Endothelial cell of umbilical vein (primary cell): ENCODE results near the gene CLSTN2. TPM values are rescaled to one million over a fixed set of nuclear protein-coding genes. Genes with fewer than 3 reads are reported as not detected.

ENCODE experiments used
- BruUV-seq: library from RNA; stranded (reverse); fragments of 400-500 nt; replicated peaks from 2 replicates; lab custom pipeline; 2021; lab: Mats Ljungman, UMichigan
- CTCF ChIA-PET: fragments of 300-600, 350-600 bp; sonication (Branson Sonifier 250); formaldehyde crosslinking; loops from one replicate; lab custom pipeline; 2021; ENCODE audit warnings: antibody characterized with exemption, inconsistent platforms; lab: Charles Lee
- POLR2A ChIA-PET: fragments of 300-600, 350-600 bp; sonication (Branson Sonifier 250); formaldehyde crosslinking; loops from one replicate; lab custom pipeline; 2021; ENCODE audit warnings: antibody characterized with exemption, inconsistent platforms; lab: Charles Lee
- DNase-seq: peaks from one replicate; pipeline ENCODE4 v3.0.0-alpha.2; 2011; ENCODE audit warnings: low read depth, low spot score
- FAIRE-seq: peaks from 2 replicates; lab custom pipeline; 2011; peaks lifted over from hg19 to GRCh38; lab: Jason Lieb, UNC
- H2AFZ ChIP-seq: 2 replicates; pipeline ENCODE4 v1.6.0; 2012; ENCODE audit warnings: low read depth, low read length, control low read depth, inconsistent platforms
- H3K27ac ChIP-seq: 2 replicates; pipeline ENCODE4 v1.5.1; 2011; ENCODE audit warnings: low read depth, mild to moderate bottlenecking, control low read depth, low read length, moderate library complexity; ENCODE audit not compliant: insufficient read depth
- H3K27me3 ChIP-seq, 2 experiments: 2 replicates each; pipeline versions ENCODE4 v1.6.0 to v1.6.1; 2011; ENCODE audit warnings: low read length in 2 of 2, mixed read lengths in 1 of 2; ENCODE audit not compliant: control insufficient read depth in 2 of 2, insufficient read depth in 2 of 2
- H3K36me3 ChIP-seq, 2 experiments: 2 replicates in 1 of 2; 3 replicates in 1 of 2; pipeline ENCODE4 v1.5.1; 2011; ENCODE audit warnings: low read length in 2 of 2, mild to moderate bottlenecking in 1 of 2, moderate library complexity in 1 of 2; ENCODE audit not compliant: control insufficient read depth in 2 of 2, insufficient read depth in 2 of 2; ENCODE audit errors: extremely low read depth in 1 of 2
- H3K4me1 ChIP-seq: 3 replicates; pipeline ENCODE4 v1.5.1; 2011; ENCODE audit warnings: mild to moderate bottlenecking, low read length; ENCODE audit not compliant: control insufficient read depth, insufficient read depth; ENCODE audit errors: extremely low read depth
- H3K4me2 ChIP-seq: 2 replicates; pipeline ENCODE4 v1.6.1; 2011; ENCODE audit warnings: low read length, control low read depth, mixed read lengths; ENCODE audit not compliant: insufficient read depth
- H3K4me3 ChIP-seq, 3 experiments: fragments of 200-600 bp in 1 of 3; sonication (generic), shearing (Covaris generic) in 1 of 3; replicated peaks in 1 of 3; 2 replicates each; pipeline ENCODE4 v1.5.1; 2011 to 2016; ENCODE audit warnings: control low read depth in 3 of 3, low read length in 3 of 3, mild to moderate bottlenecking in 2 of 3, inconsistent platforms in 1 of 3, low read depth in 1 of 3, moderate library complexity in 1 of 3; ENCODE audit not compliant: insufficient read depth in 1 of 3
- H3K79me2 ChIP-seq: 2 replicates; pipeline ENCODE4 v1.6.0; 2012; ENCODE audit warnings: low read length, inconsistent platforms; ENCODE audit not compliant: control insufficient read depth, insufficient read depth
- H3K9ac ChIP-seq: replicated peaks from 2 replicates; pipeline ENCODE3; 2011; ENCODE audit warnings: low read length, control low read depth; ENCODE audit not compliant: insufficient read depth; ENCODE audit errors: extremely low read depth
- H3K9me1 ChIP-seq: replicated peaks from 3 replicates; pipeline ENCODE4 v1.6.0; 2011; ENCODE audit warnings: mild to moderate bottlenecking, low read length; ENCODE audit not compliant: control insufficient read depth, insufficient read depth; ENCODE audit errors: extremely low read depth
- H3K9me3 ChIP-seq: replicated peaks from 2 replicates; pipeline ENCODE4 v1.5.1; 2012; ENCODE audit warnings: low read length, inconsistent platforms; ENCODE audit not compliant: control insufficient read depth, insufficient read depth
- H4K20me1 ChIP-seq: replicated peaks from 2 replicates; pipeline ENCODE3; 2011; ENCODE audit warnings: mild to moderate bottlenecking, low read length; ENCODE audit not compliant: control insufficient read depth, insufficient read depth; ENCODE audit errors: extremely low read depth
- EZH2 ChIP-seq: IDR thresholded peaks from 2 replicates; pipeline ENCODE4 v1.6.1; 2012; ENCODE audit warnings: borderline replicate concordance, low read depth, mild to moderate bottlenecking, moderate library complexity, low read length, inconsistent platforms; ENCODE audit not compliant: severe bottlenecking
- FOS ChIP-seq: IDR thresholded peaks from 2 replicates; pipeline ENCODE4 v1.6.1; 2011; ENCODE audit warnings: mild to moderate bottlenecking, low read length, moderate library complexity, borderline replicate concordance; ENCODE audit not compliant: insufficient read depth
- GATA2 ChIP-seq: IDR thresholded peaks from 2 replicates; pipeline ENCODE4 v1.7.0; 2011; ENCODE audit warnings: low read depth, mild to moderate bottlenecking, moderate library complexity, mixed read lengths, low read length; ENCODE audit not compliant: insufficient read length, insufficient read depth
- JUN ChIP-seq: IDR thresholded peaks from 2 replicates; pipeline ENCODE4 v1.6.1; 2011; ENCODE audit warnings: borderline replicate concordance, low read depth; ENCODE audit not compliant: insufficient read length, insufficient read depth
- MAX ChIP-seq: IDR thresholded peaks from 2 replicates; pipeline ENCODE4 v1.6.1; 2011; ENCODE audit not compliant: insufficient read depth, insufficient read length
- MYC ChIP-seq: IDR thresholded peaks from one replicate; pipeline ENCODE4 v1.6.1; 2011; ENCODE audit warnings: mild to moderate bottlenecking, low read depth, low read length
- POLR2A ChIP-seq: IDR thresholded peaks from 2 replicates; pipeline ENCODE4 v1.6.1; 2012; ENCODE audit warnings: low read depth, mild to moderate bottlenecking, control low read depth, low read length
- POLR2AphosphoS5 ChIP-seq: IDR thresholded peaks from 2 replicates; pipeline ENCODE4 v1.6.1; 2012; ENCODE audit warnings: low read depth, mild to moderate bottlenecking, control low read depth, low read length, moderate library complexity; ENCODE audit not compliant: insufficient read depth
- dilution Hi-C: fragments of 300-500 bp; cut with MboI; formaldehyde crosslinking; loops from one replicate; pipeline ENCODE4 v1.15.0; 2019; ENCODE audit warnings: low sequenced_read_pairs; ENCODE audit not compliant: extremely low pct_ligation_motif_present
- intact Hi-C: fragments of 100-400 bp; cut with micrococcal nuclease; formaldehyde crosslinking; loops from one replicate; pipeline ENCODE4 v1.10.0; 2022
- polyA plus RNA-seq, 4 experiments: library from polyadenylated mRNA; depleted of rRNA in 3 of 4; stranded (reverse) in 3 of 4; unstranded in 1 of 4; fragments of >200 nt; gene quantifications; 2 replicates each; pipeline versions ENCODE4 v1.2.1 to v1.2.3, GENCODE V29; 2011 to 2012; ENCODE audit warnings: missing spikeins in 1 of 4
- total RNA-seq: library from RNA; stranded (reverse); gene quantifications from 2 replicates; pipeline ENCODE4 v1.2.3, GENCODE V29; 2021
- TF ChIP-seq, protein P1 (sequence below), 2 donors: IDR thresholded peaks; 1 replicate in 1 of 2; 2 replicates in 1 of 2; pipeline ENCODE4 v1.5.1; 2011; ENCODE audit warnings: low read length in 2 of 2, mild to moderate bottlenecking in 2 of 2, moderate library complexity in 2 of 2, control low read depth in 1 of 2, inconsistent platforms in 1 of 2, low read depth in 1 of 2; ENCODE audit not compliant: insufficient read depth in 1 of 2; ENCODE audit errors: extremely low read depth in 1 of 2

The CLSTN2 gene
- total and polyA plus RNA-seq, 2 donors (not counting 3 experiments of a cell fraction or from before 2014, with no cell fraction given): 0.26 to 0.38 TPM

DNA sequence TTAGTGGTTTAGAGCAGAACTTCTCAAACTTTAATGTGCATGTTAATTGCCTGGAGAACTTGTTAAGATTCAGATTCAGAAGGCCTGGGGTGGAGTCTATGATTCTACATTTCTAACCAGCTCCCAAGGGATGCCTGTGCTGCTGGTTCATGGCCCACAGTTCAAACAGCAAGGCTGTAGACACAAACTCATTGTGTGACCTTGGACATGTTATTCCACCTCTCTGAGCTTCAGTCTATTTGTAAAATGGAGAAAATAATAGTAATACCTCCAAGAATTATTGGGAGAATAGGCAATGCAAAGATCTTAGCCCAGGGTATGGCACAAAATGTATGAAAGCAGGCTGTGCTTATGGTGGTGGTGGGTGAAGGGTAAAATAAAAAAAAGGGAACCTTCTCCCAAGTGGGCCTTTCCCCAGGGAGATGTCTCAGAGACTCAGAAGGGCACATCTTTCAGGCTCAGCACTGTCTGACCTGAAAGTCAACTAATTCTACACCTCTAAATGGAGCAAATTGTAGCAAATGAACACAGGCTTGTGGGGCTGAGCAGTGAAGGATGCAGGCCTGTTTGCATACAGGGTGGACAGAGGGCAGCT lies 566.9 kb downstream of the CLSTN2 start:
- ChIA-PET POLR2A (no interaction called here), CTCF (no interaction called here)
- Histone ChIP-seq H3K9ac (no peak overlapping the region), H2AFZ (no peak overlapping the region), H3K9me3 (no peaks in the 10 kb centered on the region), H3K79me2 (no peaks in the 10 kb centered on the region), H3K4me1 (no peaks in the 10 kb centered on the region), H3K4me2 (no peak overlapping the region), H3K4me3 (no peak overlapping the region), H3K9me1 (no peaks in the 10 kb centered on the region), H3K27ac (no peak overlapping the region), H3K36me3 (no peaks in the 10 kb centered on the region), H4K20me1 (no peaks in the 10 kb centered on the region), H3K27me3 (no peaks in the 10 kb centered on the region)
- intact Hi-C loops (no loop called here), dilution Hi-C loops (no loop called here)
- TF ChIP-seq POLR2A (no peak), FOS (no peak), GATA2 (no peak), MYC (no peak), POLR2AphosphoS5 (no peak), JUN (no peak), EZH2 (no peak), MAX (no peak)
- TF ChIP-seq, protein P1, sequence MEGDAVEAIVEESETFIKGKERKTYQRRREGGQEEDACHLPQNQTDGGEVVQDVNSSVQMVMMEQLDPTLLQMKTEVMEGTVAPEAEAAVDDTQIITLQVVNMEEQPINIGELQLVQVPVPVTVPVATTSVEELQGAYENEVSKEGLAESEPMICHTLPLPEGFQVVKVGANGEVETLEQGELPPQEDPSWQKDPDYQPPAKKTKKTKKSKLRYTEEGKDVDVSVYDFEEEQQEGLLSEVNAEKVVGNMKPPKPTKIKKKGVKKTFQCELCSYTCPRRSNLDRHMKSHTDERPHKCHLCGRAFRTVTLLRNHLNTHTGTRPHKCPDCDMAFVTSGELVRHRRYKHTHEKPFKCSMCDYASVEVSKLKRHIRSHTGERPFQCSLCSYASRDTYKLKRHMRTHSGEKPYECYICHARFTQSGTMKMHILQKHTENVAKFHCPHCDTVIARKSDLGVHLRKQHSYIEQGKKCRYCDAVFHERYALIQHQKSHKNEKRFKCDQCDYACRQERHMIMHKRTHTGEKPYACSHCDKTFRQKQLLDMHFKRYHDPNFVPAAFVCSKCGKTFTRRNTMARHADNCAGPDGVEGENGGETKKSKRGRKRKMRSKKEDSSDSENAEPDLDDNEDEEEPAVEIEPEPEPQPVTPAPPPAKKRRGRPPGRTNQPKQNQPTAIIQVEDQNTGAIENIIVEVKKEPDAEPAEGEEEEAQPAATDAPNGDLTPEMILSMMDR (IDR thresholded peaks at IDR 0.05; ENCODE audit: extremely low read depth in 1 of 2, insufficient read depth in 1 of 2, low read depth in 1 of 2, low read length in 2 of 2): no peak
- no peak for FAIRE-seq
- no peak for DNase-seq
- no TSS peak for BruUV-seq
